ENCODE measurements around the gene NEGR1. TPM values are rescaled to one million over a fixed set of nuclear protein-coding genes. Genes with fewer than 3 reads are reported as not detected.

The NEGR1 gene
- total and polyA plus RNA-seq, 4 donors, result 0.08 to 0.14 (median 0.12) TPM; not detected in 1

DNA sequence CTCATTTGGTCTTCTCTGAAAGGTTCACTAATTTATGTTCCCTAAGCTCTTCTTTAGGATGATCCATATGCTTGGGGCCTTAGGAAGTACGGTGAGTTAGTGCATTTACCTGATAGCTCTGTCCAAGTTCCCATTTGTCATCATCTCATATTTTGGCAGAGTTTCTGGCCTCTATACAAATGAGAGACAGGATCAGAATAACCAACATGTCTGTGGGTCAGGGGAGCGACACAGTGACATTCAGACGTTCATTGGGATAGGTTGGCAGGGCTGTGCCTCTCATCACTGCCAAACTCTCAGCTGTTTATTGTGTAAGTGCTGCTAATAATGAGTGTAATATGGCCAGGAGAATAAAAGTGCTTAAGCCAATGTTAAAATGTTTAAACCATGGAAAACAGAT lies 640.4 kb downstream of the NEGR1 start:
- Histone ChIP-seq H3K9ac (ENCODE audit: low read depth in 1 of 2, low read length in 2 of 2) (no peak overlapping the region), H3K36me3 (ENCODE audit: control insufficient read depth in 4 of 4, insufficient read depth in 3 of 4, low read depth in 1 of 4, low read length in 3 of 4) (no peaks in the 10 kb centered on the region), H3K4me3 (ENCODE audit: low read depth in 1 of 3, low read length in 3 of 3) (no peak overlapping the region), H3K27ac (ENCODE audit: low read depth in 1 of 2, low read length in 2 of 2) (no peak overlapping the region), H3K4me1 (ENCODE audit: control insufficient read depth in 4 of 4, insufficient read depth in 4 of 4, low read length in 3 of 4) (no peaks in the 10 kb centered on the region), H3K9me3 (ENCODE audit: control insufficient read depth in 4 of 4, low read length in 3 of 4) (no peaks in the 10 kb centered on the region), H3K27me3 (ENCODE audit: control insufficient read depth in 4 of 4, insufficient read depth in 4 of 4, low read length in 3 of 4) (no peaks in the 10 kb centered on the region)
- TF ChIP-seq NR2F2 (IDR thresholded peaks at IDR 0.05) (no peak), JUND (IDR thresholded peaks at IDR 0.05) (no peak)
- TF ChIP-seq, protein P1, sequence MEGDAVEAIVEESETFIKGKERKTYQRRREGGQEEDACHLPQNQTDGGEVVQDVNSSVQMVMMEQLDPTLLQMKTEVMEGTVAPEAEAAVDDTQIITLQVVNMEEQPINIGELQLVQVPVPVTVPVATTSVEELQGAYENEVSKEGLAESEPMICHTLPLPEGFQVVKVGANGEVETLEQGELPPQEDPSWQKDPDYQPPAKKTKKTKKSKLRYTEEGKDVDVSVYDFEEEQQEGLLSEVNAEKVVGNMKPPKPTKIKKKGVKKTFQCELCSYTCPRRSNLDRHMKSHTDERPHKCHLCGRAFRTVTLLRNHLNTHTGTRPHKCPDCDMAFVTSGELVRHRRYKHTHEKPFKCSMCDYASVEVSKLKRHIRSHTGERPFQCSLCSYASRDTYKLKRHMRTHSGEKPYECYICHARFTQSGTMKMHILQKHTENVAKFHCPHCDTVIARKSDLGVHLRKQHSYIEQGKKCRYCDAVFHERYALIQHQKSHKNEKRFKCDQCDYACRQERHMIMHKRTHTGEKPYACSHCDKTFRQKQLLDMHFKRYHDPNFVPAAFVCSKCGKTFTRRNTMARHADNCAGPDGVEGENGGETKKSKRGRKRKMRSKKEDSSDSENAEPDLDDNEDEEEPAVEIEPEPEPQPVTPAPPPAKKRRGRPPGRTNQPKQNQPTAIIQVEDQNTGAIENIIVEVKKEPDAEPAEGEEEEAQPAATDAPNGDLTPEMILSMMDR (IDR thresholded peaks at IDR 0.05; ENCODE audit: low read depth, low read length, missing input control), result no peak
- WGBS, result 83% methylated on average over 3 of the region's 3 CpGs
- no peak for DNase-seq (ENCODE audit: low spot score)

DNA sequence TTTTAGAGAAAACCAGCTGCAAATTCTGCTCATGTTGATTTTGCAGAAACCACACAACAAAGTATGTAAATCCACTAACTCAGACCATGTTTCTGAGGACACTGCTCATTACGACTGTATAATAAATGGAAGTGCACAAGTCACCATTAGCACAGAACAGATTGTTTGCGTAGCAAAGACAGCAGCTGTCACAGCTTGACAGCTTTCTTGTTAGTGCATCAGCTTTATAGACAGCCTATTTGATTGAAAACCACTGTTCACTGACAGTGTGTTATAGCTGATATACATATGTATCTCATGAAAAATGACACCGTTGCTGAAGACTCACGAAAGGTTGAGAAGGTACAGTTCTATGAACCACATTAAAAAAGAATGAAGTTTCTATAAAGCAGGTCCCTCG lies 641.3 kb downstream of the NEGR1 start:
- no peak for DNase-seq (ENCODE audit: low spot score)
- Histone ChIP-seq H3K4me1 (ENCODE audit: control insufficient read depth in 4 of 4, insufficient read depth in 4 of 4, low read length in 3 of 4) (no peaks in the 10 kb centered on the region), H3K27ac (ENCODE audit: low read depth in 1 of 2, low read length in 2 of 2) (no peak overlapping the region), H3K27me3 (ENCODE audit: control insufficient read depth in 4 of 4, insufficient read depth in 4 of 4, low read length in 3 of 4) (no peaks in the 10 kb centered on the region), H3K36me3 (ENCODE audit: control insufficient read depth in 4 of 4, insufficient read depth in 3 of 4, low read depth in 1 of 4, low read length in 3 of 4) (no peaks in the 10 kb centered on the region), H3K4me3 (ENCODE audit: low read depth in 1 of 3, low read length in 3 of 3) (no peak overlapping the region), H3K9ac (ENCODE audit: low read depth in 1 of 2, low read length in 2 of 2) (no peak overlapping the region), H3K9me3 (ENCODE audit: control insufficient read depth in 4 of 4, low read length in 3 of 4) (no peaks in the 10 kb centered on the region)
- WGBS, result 78% methylated on average over 5 of the region's 5 CpGs
- TF ChIP-seq NR2F2 (IDR thresholded peaks at IDR 0.05) (no peak), EGR1 (IDR thresholded peaks at IDR 0.05; ENCODE audit: low read depth in 2 of 2) (no peak), SP1 (IDR thresholded peaks at IDR 0.05) (no peak), HNF4G (IDR thresholded peaks at IDR 0.05) (no peak), FOXA2 (IDR thresholded peaks at IDR 0.05) (no peak), YY1 (IDR thresholded peaks at IDR 0.05) (no peak), RXRA (IDR thresholded peaks at IDR 0.05) (no peak), RAD21 (IDR thresholded peaks at IDR 0.05) (no peak), FOXA1 (IDR thresholded peaks at IDR 0.05) (no peak), TAF1 (conservative IDR thresholded peaks at IDR 0.05) (no peak), JUND (IDR thresholded peaks at IDR 0.05) (no peak), GABPA (IDR thresholded peaks at IDR 0.05 in 1 of 2, conservative IDR thresholded peaks at IDR 0.05 in 1 of 2) (no peak), HNF4A (conservative IDR thresholded peaks at IDR 0.05) (no peak)
- TF ChIP-seq, protein P2, sequence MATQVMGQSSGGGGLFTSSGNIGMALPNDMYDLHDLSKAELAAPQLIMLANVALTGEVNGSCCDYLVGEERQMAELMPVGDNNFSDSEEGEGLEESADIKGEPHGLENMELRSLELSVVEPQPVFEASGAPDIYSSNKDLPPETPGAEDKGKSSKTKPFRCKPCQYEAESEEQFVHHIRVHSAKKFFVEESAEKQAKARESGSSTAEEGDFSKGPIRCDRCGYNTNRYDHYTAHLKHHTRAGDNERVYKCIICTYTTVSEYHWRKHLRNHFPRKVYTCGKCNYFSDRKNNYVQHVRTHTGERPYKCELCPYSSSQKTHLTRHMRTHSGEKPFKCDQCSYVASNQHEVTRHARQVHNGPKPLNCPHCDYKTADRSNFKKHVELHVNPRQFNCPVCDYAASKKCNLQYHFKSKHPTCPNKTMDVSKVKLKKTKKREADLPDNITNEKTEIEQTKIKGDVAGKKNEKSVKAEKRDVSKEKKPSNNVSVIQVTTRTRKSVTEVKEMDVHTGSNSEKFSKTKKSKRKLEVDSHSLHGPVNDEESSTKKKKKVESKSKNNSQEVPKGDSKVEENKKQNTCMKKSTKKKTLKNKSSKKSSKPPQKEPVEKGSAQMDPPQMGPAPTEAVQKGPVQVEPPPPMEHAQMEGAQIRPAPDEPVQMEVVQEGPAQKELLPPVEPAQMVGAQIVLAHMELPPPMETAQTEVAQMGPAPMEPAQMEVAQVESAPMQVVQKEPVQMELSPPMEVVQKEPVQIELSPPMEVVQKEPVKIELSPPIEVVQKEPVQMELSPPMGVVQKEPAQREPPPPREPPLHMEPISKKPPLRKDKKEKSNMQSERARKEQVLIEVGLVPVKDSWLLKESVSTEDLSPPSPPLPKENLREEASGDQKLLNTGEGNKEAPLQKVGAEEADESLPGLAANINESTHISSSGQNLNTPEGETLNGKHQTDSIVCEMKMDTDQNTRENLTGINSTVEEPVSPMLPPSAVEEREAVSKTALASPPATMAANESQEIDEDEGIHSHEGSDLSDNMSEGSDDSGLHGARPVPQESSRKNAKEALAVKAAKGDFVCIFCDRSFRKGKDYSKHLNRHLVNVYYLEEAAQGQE (IDR thresholded peaks at IDR 0.05), result no peak
- TF ChIP-seq, protein P3, sequence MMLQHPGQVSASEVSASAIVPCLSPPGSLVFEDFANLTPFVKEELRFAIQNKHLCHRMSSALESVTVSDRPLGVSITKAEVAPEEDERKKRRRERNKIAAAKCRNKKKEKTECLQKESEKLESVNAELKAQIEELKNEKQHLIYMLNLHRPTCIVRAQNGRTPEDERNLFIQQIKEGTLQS (IDR thresholded peaks at IDR 0.05), result no peak
- TF ChIP-seq, protein P4, sequence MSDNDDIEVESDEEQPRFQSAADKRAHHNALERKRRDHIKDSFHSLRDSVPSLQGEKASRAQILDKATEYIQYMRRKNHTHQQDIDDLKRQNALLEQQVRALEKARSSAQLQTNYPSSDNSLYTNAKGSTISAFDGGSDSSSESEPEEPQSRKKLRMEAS (IDR thresholded peaks at IDR 0.05), result no peak
- TF ChIP-seq, protein P1 (IDR thresholded peaks at IDR 0.05; ENCODE audit: low read depth, low read length, missing input control), result no peak
- TF ChIP-seq, protein P5, sequence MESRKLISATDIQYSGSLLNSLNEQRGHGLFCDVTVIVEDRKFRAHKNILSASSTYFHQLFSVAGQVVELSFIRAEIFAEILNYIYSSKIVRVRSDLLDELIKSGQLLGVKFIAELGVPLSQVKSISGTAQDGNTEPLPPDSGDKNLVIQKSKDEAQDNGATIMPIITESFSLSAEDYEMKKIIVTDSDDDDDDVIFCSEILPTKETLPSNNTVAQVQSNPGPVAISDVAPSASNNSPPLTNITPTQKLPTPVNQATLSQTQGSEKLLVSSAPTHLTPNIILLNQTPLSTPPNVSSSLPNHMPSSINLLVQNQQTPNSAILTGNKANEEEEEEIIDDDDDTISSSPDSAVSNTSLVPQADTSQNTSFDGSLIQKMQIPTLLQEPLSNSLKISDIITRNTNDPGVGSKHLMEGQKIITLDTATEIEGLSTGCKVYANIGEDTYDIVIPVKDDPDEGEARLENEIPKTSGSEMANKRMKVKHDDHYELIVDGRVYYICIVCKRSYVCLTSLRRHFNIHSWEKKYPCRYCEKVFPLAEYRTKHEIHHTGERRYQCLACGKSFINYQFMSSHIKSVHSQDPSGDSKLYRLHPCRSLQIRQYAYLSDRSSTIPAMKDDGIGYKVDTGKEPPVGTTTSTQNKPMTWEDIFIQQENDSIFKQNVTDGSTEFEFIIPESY (IDR thresholded peaks at IDR 0.05), result no peak
